ENCODE results near the gene CHAT.

- TF ChIP-seq CTCF (IDR thresholded peaks at IDR 0.05; ENCODE audit: low read length): no peak
- TF ChIP-seq EZH2 (optimal IDR thresholded peaks at IDR 0.05; ENCODE audit: low read depth, low read length): no peak
These were observed 18.8 kb downstream of the CHAT start for GRCh38 chr10:49632406-49633317.
